AG04450 (cell line): Measurements from ENCODE around the gene MRPL40. TPM values are rescaled to one million over a fixed set of nuclear protein-coding genes. Genes with fewer than 3 reads are reported as not detected.

ENCODE experiments used
- CTCF ChIA-PET: fragments of 300-600, 350-600 bp; formaldehyde crosslinking; extraction: SDS; loops from one replicate; lab custom pipeline; 2022; ENCODE audit warnings: antibody characterized with exemption, inconsistent platforms; lab: Charles Lee
- POLR2A ChIA-PET: fragments of 350-600 bp; formaldehyde crosslinking; extraction: SDS; loops from one replicate; lab custom pipeline; 2021; ENCODE audit warnings: antibody characterized with exemption, inconsistent platforms; lab: Yijun Ruan, JAX
- DNase-seq: peaks from one replicate; pipeline ENCODE4 v3.0.0-alpha.2; 2011; ENCODE audit warnings: low read depth, low spot score
- H3K27ac ChIP-seq: one replicate; pipeline ENCODE4 v1.5.1; 2012; ENCODE audit warnings: low read depth, low read length, control low read depth
- H3K27me3 ChIP-seq: one replicate; pipeline ENCODE4 v1.6.0; 2012; ENCODE audit warnings: low read length; ENCODE audit not compliant: control insufficient read depth, insufficient read depth
- H3K4me3 ChIP-seq: 2 replicates; pipeline ENCODE4 v1.5.1; 2011; ENCODE audit warnings: mild to moderate bottlenecking, low read depth, low read length, control low read depth
- H3K9me3 ChIP-seq: 2 replicates; pipeline ENCODE4 v1.5.1; 2012; ENCODE audit warnings: low read length; ENCODE audit not compliant: control insufficient read depth, insufficient read depth
- polyA plus RNA-seq: library from polyadenylated mRNA; depleted of rRNA; stranded (reverse); fragments of >200 nt; gene quantifications from 2 replicates; pipeline ENCODE4 v1.2.3, GENCODE V29; 2011
- TF ChIP-seq, protein P1 (sequence below): IDR thresholded peaks from 2 replicates; pipeline ENCODE4 v1.5.1; 2011; ENCODE audit warnings: low read depth, low read length, control low read depth, inconsistent platforms

MRPL40 gene
- polyA plus RNA-seq, 1 experiment: 49.5 TPM

DNA sequence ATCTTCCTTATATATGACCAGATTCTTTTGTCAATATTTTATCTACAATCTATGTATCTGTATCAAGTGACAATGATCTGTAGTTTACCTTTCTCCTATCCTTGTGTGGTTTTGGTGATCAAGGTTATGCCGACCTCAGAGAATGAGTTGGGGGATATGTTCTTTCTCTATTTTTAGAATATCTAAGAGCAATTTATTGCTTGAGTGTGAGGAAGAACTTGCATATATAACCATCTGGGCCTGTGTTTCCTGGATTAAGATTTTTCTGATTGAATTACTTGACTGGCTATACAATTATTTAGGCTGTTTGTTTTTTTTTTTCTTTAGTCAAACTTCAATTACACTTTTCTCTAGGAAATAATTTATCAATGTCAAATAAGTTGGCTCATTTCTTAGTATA, 29.2 kb downstream of the MRPL40 start:
- no peak overlapping the region for H3K4me3 ChIP-seq
- no peak overlapping the region for H3K27ac ChIP-seq
- TF ChIP-seq, protein P1, sequence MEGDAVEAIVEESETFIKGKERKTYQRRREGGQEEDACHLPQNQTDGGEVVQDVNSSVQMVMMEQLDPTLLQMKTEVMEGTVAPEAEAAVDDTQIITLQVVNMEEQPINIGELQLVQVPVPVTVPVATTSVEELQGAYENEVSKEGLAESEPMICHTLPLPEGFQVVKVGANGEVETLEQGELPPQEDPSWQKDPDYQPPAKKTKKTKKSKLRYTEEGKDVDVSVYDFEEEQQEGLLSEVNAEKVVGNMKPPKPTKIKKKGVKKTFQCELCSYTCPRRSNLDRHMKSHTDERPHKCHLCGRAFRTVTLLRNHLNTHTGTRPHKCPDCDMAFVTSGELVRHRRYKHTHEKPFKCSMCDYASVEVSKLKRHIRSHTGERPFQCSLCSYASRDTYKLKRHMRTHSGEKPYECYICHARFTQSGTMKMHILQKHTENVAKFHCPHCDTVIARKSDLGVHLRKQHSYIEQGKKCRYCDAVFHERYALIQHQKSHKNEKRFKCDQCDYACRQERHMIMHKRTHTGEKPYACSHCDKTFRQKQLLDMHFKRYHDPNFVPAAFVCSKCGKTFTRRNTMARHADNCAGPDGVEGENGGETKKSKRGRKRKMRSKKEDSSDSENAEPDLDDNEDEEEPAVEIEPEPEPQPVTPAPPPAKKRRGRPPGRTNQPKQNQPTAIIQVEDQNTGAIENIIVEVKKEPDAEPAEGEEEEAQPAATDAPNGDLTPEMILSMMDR: no peak
- ChIA-PET POLR2A (no interaction called here), CTCF (no interaction called here)
- H3K9me3 ChIP-seq: no peaks in the 10 kb centered on the region
- H3K27me3 ChIP-seq: no peaks in the 10 kb centered on the region
- DNase-seq: no peak

DNA sequence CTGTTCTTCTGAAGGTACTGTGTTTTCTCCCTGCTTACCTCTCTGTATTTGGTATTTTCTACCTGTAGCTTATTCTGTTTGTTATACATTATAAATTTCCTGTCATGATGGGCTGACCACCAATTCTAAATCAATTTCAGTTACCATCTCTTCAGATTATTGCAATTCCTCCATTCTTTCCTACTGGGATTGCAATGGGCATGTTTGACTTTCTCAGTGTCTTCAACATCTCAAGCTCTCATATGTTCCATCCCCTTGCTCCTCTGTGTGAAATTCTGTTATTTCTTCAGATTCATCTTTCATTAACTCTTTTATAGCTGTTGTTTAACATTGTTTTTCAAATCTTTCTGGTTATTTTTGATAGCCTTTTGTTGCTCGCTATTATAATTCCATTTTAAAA, 30.7 kb downstream of the MRPL40 start:
- POLR2A ChIA-PET: no interaction called here
- Histone ChIP-seq H3K9me3 (no peaks in the 10 kb centered on the region), H3K27me3 (no peaks in the 10 kb centered on the region), H3K27ac (no peak overlapping the region), H3K4me3 (no peak overlapping the region)
- no peak for DNase-seq
- CTCF ChIA-PET: interaction anchor here (0.6 to 2.0 kb wide), 4 partner anchors 11 to 167 kb away, joined by 3 to 11 read pairs (median 5); no protein-coding TSS in a partner anchor
- TF ChIP-seq, protein P1: no peak

DNA sequence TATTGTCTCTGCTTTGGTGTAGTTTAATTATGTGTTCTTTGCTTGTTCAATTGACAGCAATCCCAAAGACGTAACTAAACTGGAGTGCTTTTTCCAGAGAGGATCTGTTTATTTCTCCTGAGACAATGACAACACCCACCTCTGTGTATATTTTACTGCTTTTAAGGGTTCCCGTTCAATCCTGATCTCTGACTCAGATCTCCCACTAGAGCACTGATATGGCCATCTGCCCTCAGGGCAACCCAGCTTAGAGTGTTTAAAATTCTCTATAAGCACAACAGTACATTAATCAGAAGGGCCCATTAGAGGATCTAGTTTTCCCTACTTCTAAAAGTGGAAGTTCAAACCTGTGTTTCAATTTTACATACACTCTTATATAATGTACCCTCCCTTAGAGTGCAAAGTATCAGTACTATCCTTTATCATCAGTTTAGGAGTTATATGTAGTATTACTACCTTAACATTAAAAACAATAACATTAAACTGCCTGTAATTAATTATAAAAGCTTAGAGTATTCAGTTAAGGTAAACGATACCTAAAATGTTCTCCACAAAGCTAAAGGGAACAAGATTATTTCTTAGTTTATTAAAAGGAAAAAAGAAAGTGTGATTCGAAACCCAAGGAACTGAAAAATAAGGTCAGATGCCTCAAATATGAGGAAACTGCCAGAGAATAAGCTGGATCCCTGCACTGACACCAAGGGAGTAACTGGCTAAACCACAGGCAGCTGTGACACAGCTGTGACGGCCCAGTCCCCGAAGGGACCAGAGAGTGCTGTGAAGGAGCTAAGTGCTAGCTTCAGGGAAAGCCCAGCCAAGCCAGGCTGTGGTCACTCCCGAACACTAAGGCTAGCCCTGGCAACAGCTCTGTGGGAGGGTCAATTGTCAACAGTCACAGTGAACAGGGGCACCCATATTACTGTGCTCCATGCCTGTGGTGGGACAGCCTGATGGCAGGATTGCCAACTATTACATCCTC, 31.4 kb downstream of the MRPL40 start:
- Histone ChIP-seq H3K4me3 (no peak overlapping the region), H3K9me3 (no peaks in the 10 kb centered on the region), H3K27ac (peak overlapping the region; percentile 31), H3K27me3 (no peaks in the 10 kb centered on the region)
- TF ChIP-seq, protein P1: no peak
- ChIA-PET CTCF (interaction anchor here (0.6 to 2.0 kb wide), 4 partner anchors 10 to 166 kb away, joined by 3 to 11 read pairs (median 5); no protein-coding TSS in a partner anchor), POLR2A (no interaction called here)
- DNase-seq: peak; percentile 24

DNA sequence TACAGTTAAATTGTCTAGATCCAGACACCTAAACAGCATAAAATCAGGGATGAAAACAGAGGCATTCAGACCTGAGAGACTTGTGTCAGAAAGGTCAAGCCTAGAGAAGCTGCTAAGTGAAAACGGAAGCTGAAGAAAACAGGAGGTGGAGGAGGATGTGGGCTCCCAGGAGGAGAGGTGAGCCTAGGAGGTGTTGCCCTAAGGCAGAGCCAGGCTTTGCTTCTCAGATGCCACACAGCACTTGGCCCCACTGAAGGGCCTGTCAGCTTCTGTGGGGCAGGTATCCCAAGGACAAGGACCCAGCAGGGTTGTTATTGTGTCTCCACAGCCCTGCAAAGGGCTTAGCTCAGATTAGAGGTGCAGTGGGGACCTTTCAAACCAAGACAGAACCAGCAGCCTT, 32.2 kb downstream of the MRPL40 start:
- TF ChIP-seq, protein P1: no peak
- H3K4me3 ChIP-seq: no peak overlapping the region
- no peaks in the 10 kb centered on the region for H3K27me3 ChIP-seq
- CTCF ChIA-PET: interaction anchor here (1.5 to 2.0 kb wide), 2 partner anchors 10 to 165 kb away, joined by 6 to 7 read pairs; no protein-coding TSS in a partner anchor
- no peak for DNase-seq
- no peak overlapping the region for H3K27ac ChIP-seq
- POLR2A ChIA-PET: no interaction called here
- H3K9me3 ChIP-seq: no peaks in the 10 kb centered on the region

DNA sequence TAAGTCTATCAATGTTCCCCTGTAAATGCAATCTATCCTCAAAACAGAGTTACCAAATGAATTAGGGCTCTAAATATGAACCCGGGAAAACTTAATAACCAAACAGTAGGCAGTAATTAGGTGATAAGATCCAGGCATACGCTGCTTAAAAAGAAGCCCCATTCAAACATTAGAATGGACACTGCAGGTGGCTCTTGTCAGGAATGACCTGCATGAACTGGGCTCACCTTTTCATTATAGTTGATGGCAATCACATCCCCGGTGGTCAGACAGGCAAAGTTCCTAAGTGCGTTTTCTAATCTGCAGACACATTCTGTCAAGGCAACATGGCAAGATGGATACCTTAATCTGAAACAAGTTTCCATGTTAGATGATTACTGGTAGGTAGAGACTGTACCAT, 32.6 kb downstream of the MRPL40 start:
- POLR2A ChIA-PET: no interaction called here

More for the DNA sequence above, 32.6 kb downstream of the MRPL40 start:
- no peaks in the 10 kb centered on the region for H3K27me3 ChIP-seq
- H3K9me3 ChIP-seq: no peaks in the 10 kb centered on the region
- CTCF ChIA-PET: interaction anchor here (1.5 kb wide), 1 partner anchor 165 kb away, joined by 6 read pairs; no protein-coding TSS in a partner anchor
- no peak for DNase-seq
- TF ChIP-seq, protein P1: no peak
- H3K27ac ChIP-seq: no peak overlapping the region
- H3K4me3 ChIP-seq: no peak overlapping the region
